ENCODE measurements around the gene PACS2. TPM values are rescaled to one million over a fixed set of nuclear protein-coding genes. Genes with fewer than 3 reads are reported as not detected.

PACS2 gene
- total and polyA plus RNA-seq, 4 donors = 5.1 to 21.9 (median 9.8) TPM

- Histone ChIP-seq H3K9me3 (ENCODE audit: control insufficient read depth in 4 of 4, low read length in 3 of 4) (no peaks in the 10 kb centered on the region), H3K4me1 (ENCODE audit: control insufficient read depth in 4 of 4, insufficient read depth in 4 of 4, low read length in 3 of 4) (no peaks in the 10 kb centered on the region), H3K9ac (ENCODE audit: low read depth in 1 of 2, low read length in 2 of 2) (no peak overlapping the region), H3K27ac (ENCODE audit: low read depth in 1 of 2, low read length in 2 of 2) (no peak overlapping the region), H3K36me3 (ENCODE audit: control insufficient read depth in 4 of 4, insufficient read depth in 3 of 4, low read depth in 1 of 4, low read length in 3 of 4) (peaks cover 0 to 4% (median 0%) of the 10 kb centered on the region in 4 donors), H3K27me3 (ENCODE audit: control insufficient read depth in 4 of 4, insufficient read depth in 4 of 4, low read length in 3 of 4) (no peaks in the 10 kb centered on the region), H3K4me3 (ENCODE audit: low read depth in 1 of 3, low read length in 3 of 3) (no peak overlapping the region)
- DNase-seq (ENCODE audit: low spot score) = no peak
- WGBS = 93% methylated on average over 23 of the region's 23 CpGs
- TF ChIP-seq FOXA1 (IDR thresholded peaks at IDR 0.05) (no peak), ATF3 (IDR thresholded peaks at IDR 0.05) (no peak), ZBTB33 (IDR thresholded peaks at IDR 0.05) (no peak), TAF1 (conservative IDR thresholded peaks at IDR 0.05) (no peak), RAD21 (IDR thresholded peaks at IDR 0.05) (no peak), JUND (IDR thresholded peaks at IDR 0.05) (no peak), CTCF (IDR thresholded peaks at IDR 0.05; ENCODE audit: low read depth, low read length, missing input control) (no peak), GABPA (IDR thresholded peaks at IDR 0.05 in 1 of 2, conservative IDR thresholded peaks at IDR 0.05 in 1 of 2) (no peak), HNF4A (conservative IDR thresholded peaks at IDR 0.05) (no peak), EGR1 (IDR thresholded peaks at IDR 0.05; ENCODE audit: low read depth in 2 of 2) (no peak), HNF4G (IDR thresholded peaks at IDR 0.05) (no peak), SP1 (IDR thresholded peaks at IDR 0.05) (no peak), NR2F2 (IDR thresholded peaks at IDR 0.05) (no peak), FOXA2 (IDR thresholded peaks at IDR 0.05) (no peak), MAX (IDR thresholded peaks at IDR 0.05) (no peak), RXRA (IDR thresholded peaks at IDR 0.05) (no peak), REST (IDR thresholded peaks at IDR 0.05) (no peak), YY1 (IDR thresholded peaks at IDR 0.05) (no peak)
Measured at GRCh38 chr14:105391541-105391940, 77.0 kb downstream of the PACS2 start.
